ENCODE results near the gene HSD17B14.

DNA sequence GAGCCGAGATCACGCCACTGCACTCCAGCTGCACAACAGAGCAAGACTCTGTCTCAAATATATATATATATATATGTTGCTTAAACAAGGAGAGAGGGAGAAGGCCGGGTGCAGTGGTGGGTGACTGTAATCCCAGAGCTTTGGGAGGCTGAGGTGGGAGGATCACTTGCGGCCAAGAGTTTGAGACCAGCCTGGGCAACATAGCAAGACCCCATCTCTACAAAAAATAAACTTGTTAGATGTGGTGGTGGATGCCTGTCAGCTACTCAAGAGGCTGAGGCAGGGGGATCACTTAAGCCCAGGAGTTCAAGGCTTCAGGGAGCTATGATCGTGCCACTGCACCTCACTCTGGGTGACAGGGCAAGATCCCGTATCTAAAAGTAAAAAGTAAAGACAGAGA lies 5.3 kb upstream of the HSD17B14 start:
- TF ChIP-seq POLR2A (IDR thresholded peaks at IDR 0.05; ENCODE audit: low read depth, low read length) (no peak), TAF1 (IDR thresholded peaks at IDR 0.05; ENCODE audit: borderline replicate concordance, low read depth, low read length) (no peak), POLR2AphosphoS5 (IDR thresholded peaks at IDR 0.05; ENCODE audit: low read depth, low read length) (no peak)

All from GM12892 (cell line).